HK-2 (cell line): ENCODE measurements around the gene SOX10.

ENCODE experiments used
- DNase-seq: peaks from one replicate; pipeline ENCODE4 v3.0.0-alpha.2; 2018; ENCODE audit not compliant: unreplicated experiment

SOX10 gene

DNA sequence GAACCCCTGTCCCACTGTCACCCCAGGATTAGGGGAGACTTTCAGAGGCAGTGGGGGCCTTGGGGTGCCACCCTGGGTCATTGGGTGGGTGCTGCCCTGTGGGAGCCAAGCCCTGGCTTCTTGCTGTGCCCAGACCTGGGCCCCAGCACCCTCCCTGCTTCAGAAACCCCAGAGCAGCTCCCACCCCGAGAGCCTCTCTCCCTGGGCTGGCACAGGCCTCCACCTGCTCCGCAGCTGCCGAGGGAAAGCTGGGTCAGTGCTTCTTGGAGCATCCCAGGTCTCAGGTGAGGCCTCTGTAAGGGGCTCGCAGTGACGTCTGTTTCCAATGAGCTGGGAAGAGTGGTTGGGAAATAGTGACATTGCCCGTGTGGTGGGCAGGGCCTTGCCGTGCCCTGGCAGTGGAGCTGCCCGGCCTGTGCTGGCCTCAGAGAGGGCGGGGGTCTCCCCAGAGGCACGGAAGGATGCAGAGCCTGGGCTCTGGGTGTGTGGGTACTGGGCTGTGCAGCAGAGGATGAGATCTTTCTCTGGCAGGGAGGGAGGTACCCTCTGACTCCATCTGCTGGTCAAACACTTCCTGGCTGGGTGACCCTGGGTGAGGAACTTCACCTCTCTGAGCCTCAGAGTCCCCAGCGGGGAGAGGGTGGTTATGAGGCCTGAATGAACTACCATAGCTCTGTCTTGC lies 53.9 kb downstream of the SOX10 start:
- DNase-seq = no peak

DNA sequence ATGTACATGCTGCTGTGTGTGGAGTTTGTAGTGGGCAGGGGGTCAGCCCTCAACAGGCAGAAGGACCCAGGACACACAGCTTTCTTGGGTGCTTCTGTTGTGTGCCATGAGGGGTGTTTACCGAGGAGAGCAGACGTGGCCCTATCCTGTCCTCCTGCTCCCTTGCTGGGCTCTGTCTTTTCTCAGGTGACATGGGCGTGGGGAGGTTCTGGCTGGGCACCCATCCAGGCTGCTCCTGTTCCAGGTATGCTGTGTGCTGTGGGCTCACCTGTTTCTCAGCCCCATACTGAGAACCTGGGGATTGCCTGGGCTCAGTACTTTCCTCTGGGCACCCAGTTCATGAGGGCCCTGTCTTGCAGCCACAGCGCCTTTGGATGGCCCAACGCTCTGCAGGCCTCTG lies 55.0 kb downstream of the SOX10 start:
- DNase-seq = no peak

DNA sequence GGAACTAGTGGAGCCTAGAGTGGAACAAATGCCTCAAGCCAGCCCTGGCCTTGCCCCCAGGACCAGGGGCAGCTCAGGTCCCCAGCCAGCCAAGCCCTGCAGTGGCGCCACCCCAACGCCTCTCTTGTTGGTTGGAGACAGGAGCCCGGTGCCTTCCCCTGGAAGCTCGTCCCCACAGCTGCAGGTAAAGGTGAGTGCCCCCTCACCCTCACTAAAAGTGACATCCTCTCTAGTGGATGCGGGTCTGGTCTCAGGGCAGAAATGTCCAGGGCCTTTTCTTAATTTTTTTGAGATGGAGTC lies 56.8 kb downstream of the SOX10 start:
- DNase-seq = no peak

DNA sequence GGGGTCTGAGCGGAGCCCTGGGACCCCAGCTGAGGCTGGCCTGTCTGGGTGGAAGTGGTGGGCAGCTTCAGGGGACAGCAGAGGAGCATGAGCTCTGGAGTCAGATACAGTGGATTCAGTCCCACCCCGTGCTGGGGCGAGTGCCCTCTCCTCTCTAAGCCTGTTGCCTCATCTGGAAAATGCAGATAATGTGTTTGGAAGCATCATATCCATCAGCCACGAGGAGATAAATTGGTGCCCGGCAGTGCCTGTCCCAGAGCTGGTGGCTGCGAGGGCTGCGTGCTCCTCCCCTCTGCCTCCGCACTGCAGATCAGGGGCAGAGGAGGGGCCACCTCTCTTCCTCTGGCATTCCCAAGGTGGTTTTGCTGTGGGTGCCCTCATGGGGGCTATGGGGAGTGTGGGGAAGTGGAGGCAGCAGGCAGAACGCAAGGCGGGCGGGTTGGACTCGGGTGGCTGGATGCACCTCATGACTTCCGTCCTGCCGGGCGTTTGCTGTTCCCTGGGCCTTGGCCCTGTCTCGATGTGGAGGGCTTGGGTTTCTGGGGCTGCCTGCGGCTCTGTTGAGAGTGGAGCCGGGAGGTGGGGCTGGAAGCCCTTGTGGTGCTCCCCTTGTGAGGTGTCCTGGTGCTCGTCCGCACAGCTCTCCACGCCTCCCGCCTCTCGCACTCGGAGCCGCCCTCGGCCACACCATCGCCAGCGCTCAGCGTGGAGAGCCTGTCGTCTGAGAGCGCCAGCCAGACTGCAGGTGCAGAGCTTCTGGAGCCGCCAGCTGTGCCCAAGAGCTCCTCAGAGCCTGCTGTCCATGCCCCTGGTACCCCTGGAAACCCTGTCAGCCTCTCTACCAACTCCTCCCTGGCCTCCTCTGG lies 57.4 kb downstream of the SOX10 start:
- no peak for DNase-seq

DNA sequence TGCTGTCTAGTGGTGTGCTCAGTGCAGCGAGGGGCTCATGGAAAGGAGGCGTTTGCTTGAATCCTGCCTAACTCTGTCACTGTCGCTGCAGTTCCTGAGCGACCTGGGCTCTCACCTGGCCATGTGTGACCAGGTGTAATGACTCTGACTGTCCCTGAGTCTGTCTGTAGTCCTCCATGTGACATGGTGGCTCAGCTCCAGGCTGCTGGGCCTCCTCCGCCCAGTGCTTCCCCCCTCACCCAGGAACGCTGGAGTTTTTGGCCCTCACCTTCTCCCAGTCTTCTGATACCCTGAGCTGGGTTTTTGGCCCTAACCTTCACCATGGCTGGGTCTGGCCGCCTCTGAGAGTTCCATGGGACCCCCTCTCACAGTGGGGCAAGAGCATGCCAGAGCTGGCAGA lies 58.0 kb downstream of the SOX10 start:
- no peak for DNase-seq

DNA sequence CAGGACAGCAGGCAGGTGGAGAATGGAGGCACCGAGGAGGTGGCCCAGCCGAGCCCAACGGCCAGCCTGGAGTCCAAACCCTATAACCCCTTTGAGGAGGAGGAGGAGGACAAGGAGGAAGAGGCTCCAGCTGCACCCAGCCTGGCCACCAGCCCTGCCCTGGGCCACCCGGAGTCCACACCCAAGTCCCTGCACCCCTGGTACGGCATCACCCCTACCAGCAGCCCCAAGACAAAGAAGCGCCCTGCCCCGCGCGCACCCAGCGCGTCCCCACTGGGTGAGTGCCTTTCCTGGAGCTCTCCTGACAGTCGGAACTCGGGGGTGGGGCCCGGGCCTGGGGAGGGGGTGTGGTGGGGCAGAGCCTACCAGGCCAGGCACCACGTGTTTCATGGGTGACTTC lies 58.6 kb downstream of the SOX10 start:
- no peak for DNase-seq

DNA sequence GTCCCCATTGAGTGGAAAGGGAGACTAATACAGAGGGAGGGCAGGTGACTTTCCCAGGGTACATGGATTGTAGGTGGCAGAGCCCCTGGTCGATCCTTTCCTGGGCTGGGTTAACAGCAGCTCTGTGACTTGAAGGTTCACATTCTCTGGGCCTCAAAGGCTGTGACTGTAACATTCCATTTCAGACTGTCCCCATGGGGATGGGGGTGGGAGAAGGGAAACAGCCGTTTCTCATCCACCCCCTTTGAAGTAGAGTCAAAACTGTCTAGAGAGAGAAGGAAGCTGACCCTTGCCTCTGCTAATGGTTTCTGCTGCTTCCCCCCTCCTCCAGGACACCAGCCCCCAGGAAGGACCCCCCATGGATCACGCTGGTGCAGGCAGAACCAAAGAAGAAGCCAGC lies 59.0 kb downstream of the SOX10 start:
- DNase-seq = no peak

DNA sequence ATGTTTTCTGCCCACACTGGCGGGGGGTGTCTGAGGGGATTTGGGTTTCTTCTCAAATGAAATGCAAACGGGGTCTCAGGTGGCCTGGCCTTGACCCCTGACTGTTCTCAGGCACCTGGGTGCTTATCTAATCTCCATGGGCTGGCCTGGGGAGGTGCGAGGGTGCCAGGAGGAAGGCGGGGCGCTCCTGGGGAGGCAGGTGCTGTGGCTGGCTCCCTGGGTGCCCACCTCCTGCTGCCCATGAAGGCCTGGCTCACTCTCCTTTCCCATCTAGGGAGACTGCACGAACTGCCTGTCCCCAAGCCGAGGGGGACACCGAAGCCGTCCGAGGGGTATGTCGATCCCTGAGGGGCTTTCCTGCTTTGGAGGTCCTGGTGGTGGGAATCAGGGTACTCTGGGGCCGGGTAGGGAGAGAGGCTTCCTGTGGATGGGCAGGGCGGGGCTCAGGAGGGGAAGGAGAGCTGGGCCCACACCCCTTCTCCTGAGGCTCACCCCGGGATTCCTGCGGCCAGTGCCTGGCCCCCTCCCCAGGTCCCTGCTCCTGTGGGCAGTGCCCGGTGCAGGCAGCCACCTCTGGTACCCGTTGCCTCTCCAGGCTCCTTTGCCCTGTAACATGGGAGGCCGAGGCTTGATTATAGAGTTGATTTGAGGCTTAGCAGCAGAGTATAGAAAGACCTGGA lies 59.8 kb downstream of the SOX10 start:
- no peak for DNase-seq

DNA sequence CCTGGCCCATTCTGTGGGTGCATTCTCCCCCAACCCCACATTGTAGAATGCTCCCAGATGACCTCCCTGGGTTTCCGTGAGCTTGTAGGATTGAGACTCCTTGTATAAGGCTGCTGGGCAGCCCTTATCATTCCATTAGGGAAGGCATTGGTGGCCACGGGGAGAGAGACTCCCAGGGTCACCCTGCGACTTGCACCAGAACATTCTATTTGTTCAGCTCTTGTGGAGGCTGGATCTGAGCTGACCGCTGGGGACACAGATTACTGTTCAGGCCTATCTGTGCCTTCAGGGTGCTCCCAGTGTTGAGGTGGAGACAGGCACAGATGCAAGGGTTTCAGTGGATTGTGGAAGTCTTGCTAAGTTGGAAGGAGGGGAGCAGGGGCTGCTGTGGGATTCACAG lies 60.4 kb downstream of the SOX10 start:
- no peak for DNase-seq
